Prostate gland (tissue), 2 donors: ENCODE measurements around the gene TVP23A.

ENCODE experiments used
- POLR2A ChIP-seq: fragments of 450-650 bp; IDR thresholded peaks from one replicate; pipeline ENCODE4 v1.6.1; 2016; ENCODE audit warnings: antibody characterized with exemption, mild to moderate bottlenecking
- POLR2AphosphoS5 ChIP-seq: sonication (generic); formaldehyde crosslinking; IDR thresholded peaks from one replicate; pipeline ENCODE4 v1.6.1; 2017; ENCODE audit warnings: antibody characterized with exemption
- TF ChIP-seq, protein P1 (sequence below), 4 experiments: fragments of 200-600 bp in 2 of 4; fragments of 450-650 bp in 2 of 4; sonication (generic) in 2 of 4; IDR thresholded peaks; 1 replicate in 3 of 4; 2 replicates in 1 of 4; pipeline ENCODE4 v1.5.1; 2016 to 2019; ENCODE audit warnings: antibody characterized with exemption in 4 of 4, mild to moderate bottlenecking in 2 of 4, moderate library complexity in 2 of 4

DNA sequence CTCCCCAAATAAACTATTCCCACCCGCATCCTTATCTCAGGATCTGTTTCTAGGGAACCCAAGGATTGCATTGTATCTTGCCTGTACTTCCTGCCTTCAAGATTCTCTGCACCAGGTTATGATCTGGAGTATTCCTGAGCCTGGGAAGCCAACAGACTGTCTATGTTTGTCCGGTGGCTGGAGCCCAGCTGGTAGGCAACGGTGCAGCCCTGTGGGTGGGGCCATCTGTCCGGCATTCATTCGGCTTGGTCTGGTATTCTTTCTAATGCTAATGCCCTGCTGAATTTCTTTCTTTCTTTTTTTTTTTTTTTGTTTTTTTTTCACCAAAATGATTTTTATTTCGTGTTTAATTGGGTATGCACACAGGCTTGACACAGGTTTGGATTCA, 20.7 kb upstream of the TVP23A start:
- TF ChIP-seq POLR2AphosphoS5 (no peak), POLR2A (no peak)
- TF ChIP-seq, protein P1, sequence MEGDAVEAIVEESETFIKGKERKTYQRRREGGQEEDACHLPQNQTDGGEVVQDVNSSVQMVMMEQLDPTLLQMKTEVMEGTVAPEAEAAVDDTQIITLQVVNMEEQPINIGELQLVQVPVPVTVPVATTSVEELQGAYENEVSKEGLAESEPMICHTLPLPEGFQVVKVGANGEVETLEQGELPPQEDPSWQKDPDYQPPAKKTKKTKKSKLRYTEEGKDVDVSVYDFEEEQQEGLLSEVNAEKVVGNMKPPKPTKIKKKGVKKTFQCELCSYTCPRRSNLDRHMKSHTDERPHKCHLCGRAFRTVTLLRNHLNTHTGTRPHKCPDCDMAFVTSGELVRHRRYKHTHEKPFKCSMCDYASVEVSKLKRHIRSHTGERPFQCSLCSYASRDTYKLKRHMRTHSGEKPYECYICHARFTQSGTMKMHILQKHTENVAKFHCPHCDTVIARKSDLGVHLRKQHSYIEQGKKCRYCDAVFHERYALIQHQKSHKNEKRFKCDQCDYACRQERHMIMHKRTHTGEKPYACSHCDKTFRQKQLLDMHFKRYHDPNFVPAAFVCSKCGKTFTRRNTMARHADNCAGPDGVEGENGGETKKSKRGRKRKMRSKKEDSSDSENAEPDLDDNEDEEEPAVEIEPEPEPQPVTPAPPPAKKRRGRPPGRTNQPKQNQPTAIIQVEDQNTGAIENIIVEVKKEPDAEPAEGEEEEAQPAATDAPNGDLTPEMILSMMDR (IDR thresholded peaks at IDR 0.05): no peak
